HG02678 (cell line): ENCODE data around the gene CAND2.
A peak's percentile ranks its signal among the peaks of the same experiment; 100 is the strongest.

Experiments used
- ATAC-seq: cut with Tn5 transposase; IDR thresholded peaks from one replicate; pipeline ENCODE4 v1.9.1; 2021; ENCODE audit warnings: mild to moderate bottlenecking, moderate library complexity; ENCODE audit not compliant: unreplicated experiment

Gene CAND2

GRCh38 chr3:12796171-12797123 lies at the start of gene CAND2:
TSS of gene CAND2 (plus strand) at chr3:12796680. CDS start at chr3:12796721, 41 bp downstream.
- peak; percentile 40 for ATAC-seq

GRCh38 chr3:12748477-12748876 lies 48.0 kb upstream of the CAND2 start:
- ATAC-seq: no peak

- ATAC-seq: no peak
Measured at GRCh38 chr3:12750223-12750622, 46.3 kb upstream of the CAND2 start.

- ATAC-seq: no peak
Measured at GRCh38 chr3:12750658-12751071, 45.8 kb upstream of the CAND2 start.

- ATAC-seq: no peak
Measured at GRCh38 chr3:12751571-12751970, 44.9 kb upstream of the CAND2 start.

- no peak for ATAC-seq
Measured at GRCh38 chr3:12752102-12752501, 44.4 kb upstream of the CAND2 start.

- ATAC-seq: no peak
Measured at GRCh38 chr3:12752809-12753208, 43.7 kb upstream of the CAND2 start.

- no peak for ATAC-seq
Measured at GRCh38 chr3:12753275-12754028, 43.0 kb upstream of the CAND2 start.

- ATAC-seq: no peak
Measured at GRCh38 chr3:12754313-12754712, 42.2 kb upstream of the CAND2 start.

GRCh38 chr3:12755754-12756153 lies 40.7 kb upstream of the CAND2 start:
- ATAC-seq: no peak

GRCh38 chr3:12756175-12756574 lies 40.3 kb upstream of the CAND2 start:
- no peak for ATAC-seq

GRCh38 chr3:12756635-12757034 lies 39.8 kb upstream of the CAND2 start:
- no peak for ATAC-seq

- ATAC-seq: no peak
Measured at GRCh38 chr3:12758025-12758781, 38.3 kb upstream of the CAND2 start.

- no peak for ATAC-seq
Measured at GRCh38 chr3:12759097-12759679, 37.3 kb upstream of the CAND2 start, which contains the start of gene TMEM40. TSS of gene TMEM40 (minus strand) at chr3:12759259. CDS start at chr3:12749832, 9,427 bp downstream.

GRCh38 chr3:12759693-12760565 lies 36.6 kb upstream of the CAND2 start:
- no peak for ATAC-seq

GRCh38 chr3:12764171-12764776 lies 32.2 kb upstream of the CAND2 start:
- no peak for ATAC-seq

- ATAC-seq: no peak
Measured at GRCh38 chr3:12766541-12766940, 29.9 kb upstream of the CAND2 start.

- ATAC-seq: no peak
Measured at GRCh38 chr3:12768579-12769527, 27.6 kb upstream of the CAND2 start.
